Uterus (tissue), 2 donors: ENCODE results near the gene CFAP20DC.

Experiments used
- POLR2A ChIP-seq, 2 donors: fragments of 450-650 bp; IDR thresholded peaks; one replicate each; pipeline ENCODE4 v1.6.1; 2016; ENCODE audit warnings: antibody characterized with exemption in 2 of 2, mild to moderate bottlenecking in 1 of 2, moderate library complexity in 1 of 2
- TF ChIP-seq, protein P1 (sequence below), 4 experiments: fragments of 200-600 bp in 2 of 4; fragments of 450-650 bp in 2 of 4; sonication (generic) in 2 of 4; IDR thresholded peaks; one replicate each; pipeline ENCODE4 v1.5.1; 2016 to 2019; ENCODE audit warnings: antibody characterized with exemption in 4 of 4, mild to moderate bottlenecking in 2 of 4, moderate library complexity in 1 of 4

DNA sequence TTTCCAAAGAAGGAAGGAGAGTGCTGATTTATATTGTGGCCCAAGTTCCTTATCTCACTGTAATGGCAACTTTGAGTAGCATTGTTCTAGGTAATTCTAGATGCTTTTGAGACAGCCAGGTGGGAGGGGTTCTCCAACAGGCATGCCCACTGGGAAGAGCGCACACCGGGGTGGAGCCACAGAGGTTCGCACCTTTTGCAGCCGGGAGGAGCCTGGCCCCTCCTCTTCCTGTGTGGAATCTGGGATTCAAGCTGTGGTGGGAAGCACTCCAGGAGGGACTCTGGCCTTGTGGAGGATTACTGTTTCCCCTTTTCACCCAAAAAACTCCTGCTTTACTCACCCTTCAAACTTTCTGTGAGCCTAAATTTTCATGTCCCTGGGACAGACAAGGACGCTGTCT lies 53.1 kb downstream of the CFAP20DC start:
- no peak for TF ChIP-seq POLR2A (IDR thresholded peaks at IDR 0.05)
- TF ChIP-seq, protein P1, sequence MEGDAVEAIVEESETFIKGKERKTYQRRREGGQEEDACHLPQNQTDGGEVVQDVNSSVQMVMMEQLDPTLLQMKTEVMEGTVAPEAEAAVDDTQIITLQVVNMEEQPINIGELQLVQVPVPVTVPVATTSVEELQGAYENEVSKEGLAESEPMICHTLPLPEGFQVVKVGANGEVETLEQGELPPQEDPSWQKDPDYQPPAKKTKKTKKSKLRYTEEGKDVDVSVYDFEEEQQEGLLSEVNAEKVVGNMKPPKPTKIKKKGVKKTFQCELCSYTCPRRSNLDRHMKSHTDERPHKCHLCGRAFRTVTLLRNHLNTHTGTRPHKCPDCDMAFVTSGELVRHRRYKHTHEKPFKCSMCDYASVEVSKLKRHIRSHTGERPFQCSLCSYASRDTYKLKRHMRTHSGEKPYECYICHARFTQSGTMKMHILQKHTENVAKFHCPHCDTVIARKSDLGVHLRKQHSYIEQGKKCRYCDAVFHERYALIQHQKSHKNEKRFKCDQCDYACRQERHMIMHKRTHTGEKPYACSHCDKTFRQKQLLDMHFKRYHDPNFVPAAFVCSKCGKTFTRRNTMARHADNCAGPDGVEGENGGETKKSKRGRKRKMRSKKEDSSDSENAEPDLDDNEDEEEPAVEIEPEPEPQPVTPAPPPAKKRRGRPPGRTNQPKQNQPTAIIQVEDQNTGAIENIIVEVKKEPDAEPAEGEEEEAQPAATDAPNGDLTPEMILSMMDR (IDR thresholded peaks at IDR 0.05): no peak
